HepG2 (cell line): ENCODE results near the gene IL6ST. TPM values are rescaled to one million over a fixed set of nuclear protein-coding genes. Genes with fewer than 3 reads are reported as not detected.

Experiments used
- GFI1 ChIP-seq: sonication (generic); formaldehyde crosslinking; IDR thresholded peaks from 2 replicates; pipeline ENCODE4 v1.5.0; 2020; ENCODE audit warnings: missing genetic modification reagents, mild to moderate bottlenecking, borderline replicate concordance
- HOXD1 ChIP-seq: sonication (generic); formaldehyde crosslinking; IDR thresholded peaks from 2 replicates; pipeline ENCODE4 v1.5.0; 2020; ENCODE audit warnings: missing genetic modification reagents
- KLF11 ChIP-seq: IDR thresholded peaks from 2 replicates; pipeline ENCODE4 v1.6.1; 2016; ENCODE audit warnings: missing compliant biosample characterization
- RARA ChIP-seq: IDR thresholded peaks from 2 replicates; pipeline ENCODE4 v1.6.1; 2016; ENCODE audit warnings: missing genetic modification reagents, missing compliant biosample characterization
- REL ChIP-seq: sonication (generic); formaldehyde crosslinking; conservative IDR thresholded peaks from 2 replicates; pipeline ENCODE4 v1.8.0; 2022; ENCODE audit warnings: mild to moderate bottlenecking, missing genetic modification reagents, moderate library complexity
- RERE ChIP-seq: IDR thresholded peaks from 2 replicates; pipeline ENCODE4 v1.6.1; 2016; ENCODE audit warnings: low read depth, missing genetic modification reagents, missing compliant biosample characterization
- SALL1 ChIP-seq: sonication (generic); formaldehyde crosslinking; IDR thresholded peaks from 2 replicates; pipeline ENCODE4 v1.8.0; 2022; ENCODE audit warnings: mild to moderate bottlenecking, missing genetic modification reagents
- TCF12 ChIP-seq, 2 experiments: fragments of 450-650 bp in 1 of 2; sonication (generic) in 1 of 2; formaldehyde crosslinking in 1 of 2; IDR thresholded peaks; 2 replicates each; pipeline versions ENCODE4 v1.6.1 to v1.8.0; 2017 to 2022; ENCODE audit warnings: antibody characterized with exemption in 1 of 2, mild to moderate bottlenecking in 1 of 2, missing genetic modification reagents in 1 of 2, moderate library complexity in 1 of 2
- TCF7 ChIP-seq: sonication (generic); IDR thresholded peaks from 2 replicates; pipeline ENCODE4 v1.6.1; 2016; ENCODE audit warnings: antibody characterized with exemption, low read depth
- TEF ChIP-seq: sonication (generic); formaldehyde crosslinking; IDR thresholded peaks from 2 replicates; pipeline ENCODE4 v1.5.0; 2020; ENCODE audit warnings: missing genetic modification reagents
- ZFAT ChIP-seq: sonication (generic); formaldehyde crosslinking; conservative IDR thresholded peaks from 2 replicates; pipeline ENCODE4 v1.8.1; 2023; ENCODE audit warnings: missing genetic modification reagents, inconsistent platforms
- ZNF124 ChIP-seq: sonication (generic); formaldehyde crosslinking; IDR thresholded peaks from 2 replicates; pipeline ENCODE4 v1.4.0; 2020; ENCODE audit warnings: missing genetic modification reagents
- ZNF282 ChIP-seq: fragments of 450-650 bp; IDR thresholded peaks from 2 replicates; pipeline ENCODE4 v1.6.1; 2018; ENCODE audit not compliant: partially characterized antibody
- ZNF567 ChIP-seq: sonication (generic); formaldehyde crosslinking; IDR thresholded peaks from 2 replicates; pipeline ENCODE4 v1.8.1; 2023; ENCODE audit warnings: mild to moderate bottlenecking, missing genetic modification reagents, borderline replicate concordance
- ZZZ3 ChIP-seq: sonication (generic); formaldehyde crosslinking; IDR thresholded peaks from 2 replicates; pipeline ENCODE4 v1.4.0; 2020; ENCODE audit warnings: missing genetic modification reagents, mild to moderate bottlenecking, borderline replicate concordance
- polyA plus RNA-seq, 8 experiments: library from polyadenylated mRNA; depleted of rRNA in 3 of 8; stranded (reverse) in 7 of 8; unstranded in 1 of 8; fragments of >200 nt; fragmentation: Illumina TruSeq in 4 of 8; extraction: Trizol in 4 of 8; gene quantifications; 2 replicates each; pipeline versions ENCODE4 v1.2.1 to v1.2.3, GENCODE V29; 2011 to 2016; ENCODE audit warnings: low read depth in 4 of 8, missing spikeins in 1 of 8, mixed read lengths in 1 of 8; ENCODE audit not compliant: insufficient read depth in 1 of 8
- total RNA-seq, 5 experiments: library from RNA; depleted of rRNA; stranded (reverse); fragments of >200 nt; fragmentation: Illumina TruSeq; extraction: Trizol; gene quantifications; 2 replicates each; pipeline ENCODE4 v1.2.3, GENCODE V29; 2016; ENCODE audit warnings: low read depth in 1 of 5
- TF ChIP-seq, protein P1 (sequence below): sonication (generic); formaldehyde crosslinking; IDR thresholded peaks from 2 replicates; pipeline ENCODE4 v1.4.0; 2020; ENCODE audit warnings: missing genetic modification reagents, mild to moderate bottlenecking, borderline replicate concordance
- TF ChIP-seq, protein P2 (sequence below): sonication (generic); formaldehyde crosslinking; IDR thresholded peaks from 2 replicates; pipeline ENCODE4 v1.4.0; 2020; ENCODE audit warnings: missing genetic modification reagents

IL6ST gene
- total and polyA plus RNA-seq, 2 of the 13 experiments (the other 11 are each of a cell fraction or from before 2014, with no cell fraction given): 66.6 to 166 TPM

DNA sequence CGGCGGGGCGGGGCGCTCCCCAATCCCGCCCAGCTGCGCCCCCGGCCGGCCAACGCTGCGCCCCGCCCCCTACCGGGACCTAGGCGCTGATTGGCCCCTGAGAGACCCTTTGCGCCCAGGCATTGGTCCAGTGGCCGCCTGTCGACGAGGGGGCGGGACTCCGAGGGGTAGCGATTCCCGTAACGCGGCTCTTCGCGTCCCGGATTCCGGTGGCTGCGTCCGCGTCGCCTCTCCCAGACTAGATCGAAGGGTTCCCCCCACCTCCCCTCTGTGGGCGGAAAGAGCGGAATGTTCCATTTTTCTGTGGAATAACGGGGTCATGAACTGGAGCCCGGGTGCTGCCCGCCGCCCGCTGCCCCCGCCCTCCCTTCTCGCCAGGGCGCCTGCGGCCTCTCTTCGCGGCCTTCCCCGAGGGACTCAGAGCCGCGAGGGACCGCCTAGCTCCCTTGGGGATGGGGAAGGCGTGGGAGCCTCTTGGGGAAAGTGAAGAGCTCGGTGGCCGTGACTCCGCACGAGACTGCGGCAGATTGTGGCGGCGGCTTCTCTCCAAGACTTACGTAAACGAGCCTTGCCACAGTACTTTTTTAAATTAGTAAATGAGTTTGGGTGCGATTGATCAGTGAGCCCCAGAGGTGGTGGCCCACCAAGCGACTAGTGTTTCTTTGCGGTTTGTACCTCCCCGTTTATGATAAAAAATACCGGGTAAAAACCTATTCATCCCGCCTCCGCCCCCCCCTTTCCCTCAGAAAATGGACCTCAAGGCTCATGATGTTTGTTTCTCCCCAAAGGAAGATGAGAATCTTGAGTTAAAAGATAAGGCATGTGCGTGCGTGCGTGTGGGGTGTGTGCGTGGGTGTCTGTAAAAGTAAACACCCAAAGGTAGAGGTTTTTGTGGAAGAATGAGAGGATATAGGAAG lies 493 bp upstream of the IL6ST start (continued):
- TF ChIP-seq RERE (CRISPR knock-in tag) (peak; percentile 32; the same call in 1 of the 2 replicates), HOXD1 (CRISPR knock-in tag) (no peak), ZNF567 (CRISPR knock-in tag) (no peak), TCF12 (IDR thresholded peaks at IDR 0.05) (no peak), TCF12 (CRISPR knock-in tag; IDR thresholded peaks at IDR 0.05) (peak; percentile 61; the same call in 1 of the 2 replicates), ZNF124 (CRISPR knock-in tag) (no peak), ZZZ3 (CRISPR knock-in tag) (no peak), KLF11 (CRISPR knock-in tag) (no peak), RARA (CRISPR knock-in tag) (peak; percentile 94), ZFAT (CRISPR knock-in tag) (no peak), GFI1 (peak; percentile 66; the same call in 1 of the 2 replicates), REL (no peak), ZNF282 (no peak), TEF (CRISPR knock-in tag) (no peak), SALL1 (peak; percentile 63), TCF7 (no peak)
- TF ChIP-seq, protein P1, sequence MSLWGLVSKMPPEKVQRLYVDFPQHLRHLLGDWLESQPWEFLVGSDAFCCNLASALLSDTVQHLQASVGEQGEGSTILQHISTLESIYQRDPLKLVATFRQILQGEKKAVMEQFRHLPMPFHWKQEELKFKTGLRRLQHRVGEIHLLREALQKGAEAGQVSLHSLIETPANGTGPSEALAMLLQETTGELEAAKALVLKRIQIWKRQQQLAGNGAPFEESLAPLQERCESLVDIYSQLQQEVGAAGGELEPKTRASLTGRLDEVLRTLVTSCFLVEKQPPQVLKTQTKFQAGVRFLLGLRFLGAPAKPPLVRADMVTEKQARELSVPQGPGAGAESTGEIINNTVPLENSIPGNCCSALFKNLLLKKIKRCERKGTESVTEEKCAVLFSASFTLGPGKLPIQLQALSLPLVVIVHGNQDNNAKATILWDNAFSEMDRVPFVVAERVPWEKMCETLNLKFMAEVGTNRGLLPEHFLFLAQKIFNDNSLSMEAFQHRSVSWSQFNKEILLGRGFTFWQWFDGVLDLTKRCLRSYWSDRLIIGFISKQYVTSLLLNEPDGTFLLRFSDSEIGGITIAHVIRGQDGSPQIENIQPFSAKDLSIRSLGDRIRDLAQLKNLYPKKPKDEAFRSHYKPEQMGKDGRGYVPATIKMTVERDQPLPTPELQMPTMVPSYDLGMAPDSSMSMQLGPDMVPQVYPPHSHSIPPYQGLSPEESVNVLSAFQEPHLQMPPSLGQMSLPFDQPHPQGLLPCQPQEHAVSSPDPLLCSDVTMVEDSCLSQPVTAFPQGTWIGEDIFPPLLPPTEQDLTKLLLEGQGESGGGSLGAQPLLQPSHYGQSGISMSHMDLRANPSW (CRISPR knock-in tag): no peak
- TF ChIP-seq, protein P2, sequence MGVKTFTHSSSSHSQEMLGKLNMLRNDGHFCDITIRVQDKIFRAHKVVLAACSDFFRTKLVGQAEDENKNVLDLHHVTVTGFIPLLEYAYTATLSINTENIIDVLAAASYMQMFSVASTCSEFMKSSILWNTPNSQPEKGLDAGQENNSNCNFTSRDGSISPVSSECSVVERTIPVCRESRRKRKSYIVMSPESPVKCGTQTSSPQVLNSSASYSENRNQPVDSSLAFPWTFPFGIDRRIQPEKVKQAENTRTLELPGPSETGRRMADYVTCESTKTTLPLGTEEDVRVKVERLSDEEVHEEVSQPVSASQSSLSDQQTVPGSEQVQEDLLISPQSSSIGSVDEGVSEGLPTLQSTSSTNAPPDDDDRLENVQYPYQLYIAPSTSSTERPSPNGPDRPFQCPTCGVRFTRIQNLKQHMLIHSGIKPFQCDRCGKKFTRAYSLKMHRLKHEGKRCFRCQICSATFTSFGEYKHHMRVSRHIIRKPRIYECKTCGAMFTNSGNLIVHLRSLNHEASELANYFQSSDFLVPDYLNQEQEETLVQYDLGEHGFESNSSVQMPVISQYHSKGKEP: no peak
